H1 (cell line): ENCODE data around the gene PFKFB3. TPM values are rescaled to one million over a fixed set of nuclear protein-coding genes. Genes with fewer than 3 reads are reported as not detected.

Source experiments
- CTCF ChIA-PET: fragments of 300-600 bp; sonication (Branson Sonifier 250); formaldehyde crosslinking; loops from one replicate; lab custom pipeline; 2021; ENCODE audit not compliant: partially characterized antibody; lab: Charles Lee
- POLR2A ChIA-PET: fragments of 300-600 bp; sonication (Branson Sonifier 250); formaldehyde crosslinking; loops from one replicate; lab custom pipeline; 2021; ENCODE audit warnings: inconsistent platforms; ENCODE audit not compliant: partially characterized antibody; lab: Charles Lee
- DNase-seq, 2 experiments: peaks; one replicate each; pipeline versions ENCODE4 v3.0.0 to v3.0.0-alpha.2; 2010 to 2022; ENCODE audit warnings: low spot score in 2 of 2, low read depth in 1 of 2, mixed read lengths in 1 of 2
- FAIRE-seq: peaks from 2 replicates; lab custom pipeline; 2011; peaks lifted over from hg19 to GRCh38; lab: Jason Lieb, UNC
- H2AFZ ChIP-seq: 2 replicates; pipeline ENCODE4 v1.8.1; 2012; ENCODE audit warnings: low read length, inconsistent platforms
- H2AK5ac ChIP-seq: 2 replicates; pipeline ENCODE4 v1.6.1; 2013; ENCODE audit warnings: low read depth, low read length
- H2BK120ac ChIP-seq: replicated peaks from 2 replicates; pipeline ENCODE3; 2013; ENCODE audit warnings: low read depth, low read length, inconsistent platforms
- H2BK12ac ChIP-seq: 2 replicates; pipeline ENCODE4 v1.6.1; 2013; ENCODE audit warnings: low read depth, low read length
- H2BK15ac ChIP-seq: 2 replicates; pipeline ENCODE4 v1.6.1; 2013; ENCODE audit warnings: low read length
- H2BK20ac ChIP-seq: 2 replicates; pipeline ENCODE4 v1.6.1; 2013; ENCODE audit warnings: low read length
- H2BK5ac ChIP-seq: 2 replicates; pipeline ENCODE4 v1.6.1; 2013; ENCODE audit warnings: low read depth, low read length
- H3K14ac ChIP-seq: 2 replicates; pipeline ENCODE4 v1.6.1; 2013; ENCODE audit warnings: inconsistent platforms; ENCODE audit not compliant: insufficient read length
- H3K18ac ChIP-seq: 2 replicates; pipeline ENCODE4 v1.6.1; 2013; ENCODE audit warnings: low read length; ENCODE audit errors: extremely low read depth
- H3K23ac ChIP-seq: 2 replicates; pipeline ENCODE4 v1.6.1; 2013; ENCODE audit warnings: inconsistent platforms; ENCODE audit not compliant: insufficient read length
- H3K23me2 ChIP-seq: 2 replicates; pipeline ENCODE4 v1.6.1; 2013; ENCODE audit warnings: low read depth, low read length
- H3K27ac ChIP-seq: 2 replicates; pipeline ENCODE4 v1.6.1; 2011; ENCODE audit warnings: low read depth, low read length, inconsistent platforms
- H3K27me3 ChIP-seq, 4 experiments: replicated peaks in 1 of 4; 1 replicate in 1 of 4; 2 replicates in 3 of 4; pipeline versions ENCODE4 v1.6.1 to v1.8.1; 2011 to 2013; ENCODE audit warnings: low read length in 3 of 4, mild to moderate bottlenecking in 3 of 4, inconsistent platforms in 2 of 4, mixed read lengths in 2 of 4, moderate library complexity in 1 of 4; ENCODE audit not compliant: control insufficient read depth in 3 of 4, insufficient read depth in 3 of 4; ENCODE audit errors: extremely low read depth in 1 of 4
- H3K36me3 ChIP-seq, 4 experiments: 2 replicates each; pipeline versions ENCODE4 v1.6.1 to v1.8.1; 2011 to 2013; ENCODE audit warnings: mild to moderate bottlenecking in 4 of 4, low read length in 3 of 4, moderate library complexity in 2 of 4, control low read depth in 1 of 4, inconsistent platforms in 1 of 4; ENCODE audit not compliant: insufficient read depth in 4 of 4, control insufficient read depth in 2 of 4
- H3K4ac ChIP-seq: replicated peaks from 2 replicates; pipeline ENCODE3; 2013; ENCODE audit warnings: low read length, low read depth, mixed read lengths, inconsistent platforms; ENCODE audit not compliant: insufficient read length
- H3K4me1 ChIP-seq, 4 experiments: replicated peaks in 1 of 4; 1 replicate in 1 of 4; 2 replicates in 3 of 4; pipeline versions ENCODE4 v1.6.1 to v1.8.1; 2011 to 2013; ENCODE audit warnings: low read length in 3 of 4, inconsistent platforms in 2 of 4, mixed read lengths in 1 of 4; ENCODE audit not compliant: insufficient read depth in 4 of 4, control insufficient read depth in 3 of 4
- H3K4me2 ChIP-seq, 2 experiments: 2 replicates each; pipeline versions ENCODE4 v1.6.1 to v1.8.1; 2011 to 2013; ENCODE audit warnings: low read depth in 2 of 2, low read length in 2 of 2, control low read depth in 1 of 2, inconsistent platforms in 1 of 2, mild to moderate bottlenecking in 1 of 2; ENCODE audit not compliant: insufficient read depth in 1 of 2
- H3K4me3 ChIP-seq, 4 experiments: fragments of 200-600, 300-600 bp in 1 of 4; sonication (generic), shearing (Covaris generic), sonication (Bioruptor Twin) in 1 of 4; 2 replicates each; pipeline versions ENCODE4 v1.5.1 to v1.8.1; 2011 to 2016; ENCODE audit warnings: low read length in 4 of 4, low read depth in 3 of 4, control low read depth in 2 of 4, inconsistent platforms in 2 of 4, mild to moderate bottlenecking in 2 of 4, mixed read lengths in 1 of 4, moderate library complexity in 1 of 4; ENCODE audit not compliant: insufficient read depth in 2 of 4; ENCODE audit errors: extremely low read depth in 1 of 4
- H3K56ac ChIP-seq: replicated peaks from 2 replicates; pipeline ENCODE3; 2013; ENCODE audit warnings: low read depth, mild to moderate bottlenecking, mixed read lengths, low read length, inconsistent platforms; ENCODE audit not compliant: insufficient read length
- H3K79me1 ChIP-seq: 2 replicates; pipeline ENCODE4 v1.6.1; 2013; ENCODE audit warnings: low read depth, low read length, control low read depth
- H3K79me2 ChIP-seq, 2 experiments: 2 replicates each; pipeline versions ENCODE4 v1.6.1 to v1.8.1; 2012 to 2013; ENCODE audit warnings: low read length in 2 of 2, mild to moderate bottlenecking in 2 of 2, inconsistent platforms in 1 of 2; ENCODE audit not compliant: insufficient read depth in 2 of 2, control insufficient read depth in 1 of 2
- H3K9ac ChIP-seq, 4 experiments: replicated peaks in 1 of 4; 1 replicate in 1 of 4; 2 replicates in 3 of 4; pipeline versions ENCODE4 v1.6.1 to v1.8.1; 2011 to 2013; ENCODE audit warnings: low read depth in 3 of 4, low read length in 3 of 4, control low read depth in 2 of 4, mild to moderate bottlenecking in 2 of 4, moderate library complexity in 2 of 4, inconsistent platforms in 1 of 4; ENCODE audit errors: extremely low read depth in 1 of 4
- H3K9me3 ChIP-seq, 2 experiments: 2 replicates each; pipeline versions ENCODE4 v1.6.1 to v1.8.1; 2012 to 2013; ENCODE audit warnings: mild to moderate bottlenecking in 2 of 2, moderate library complexity in 2 of 2, control low read depth in 1 of 2, inconsistent platforms in 1 of 2, low read depth in 1 of 2, low read length in 1 of 2, mixed read lengths in 1 of 2; ENCODE audit not compliant: insufficient read depth in 2 of 2
- H4K20me1 ChIP-seq, 2 experiments: replicated peaks in 1 of 2; 2 replicates each; pipeline versions ENCODE3 to v1.8.1; 2011 to 2013; ENCODE audit warnings: inconsistent platforms in 2 of 2, low read length in 2 of 2, mild to moderate bottlenecking in 1 of 2; ENCODE audit not compliant: insufficient read depth in 2 of 2, control insufficient read depth in 1 of 2
- H4K5ac ChIP-seq: 2 replicates; pipeline ENCODE4 v1.6.1; 2013; ENCODE audit warnings: low read length, low read depth, mixed read lengths, inconsistent platforms; ENCODE audit not compliant: insufficient read length
- H4K8ac ChIP-seq: 2 replicates; pipeline ENCODE4 v1.8.0; 2013; ENCODE audit warnings: mild to moderate bottlenecking, moderate library complexity, low read length, inconsistent platforms; ENCODE audit not compliant: insufficient read depth; ENCODE audit errors: extremely low read depth
- H4K91ac ChIP-seq: replicated peaks from 2 replicates; pipeline ENCODE3; 2013; ENCODE audit warnings: low read length, mixed read lengths, inconsistent platforms; ENCODE audit not compliant: insufficient read length
- GTF2F1 ChIP-seq: IDR thresholded peaks from 2 replicates; pipeline ENCODE4 v1.6.1; 2012; ENCODE audit warnings: low read depth, low read length, improper control_type of control experiment, borderline replicate concordance
- KDM1A ChIP-seq: fragments of 200-600, 300-600 bp; sonication (generic); IDR thresholded peaks from 2 replicates; pipeline ENCODE4 v1.7.1; 2016; ENCODE audit warnings: mild to moderate bottlenecking, low read length, borderline replicate concordance
- KDM5A ChIP-seq: fragments of 200-600 bp; IDR thresholded peaks from 2 replicates; pipeline ENCODE4 v1.7.1; 2012; ENCODE audit warnings: mild to moderate bottlenecking, low read length, inconsistent platforms, mixed read lengths
- NRF1 ChIP-seq: IDR thresholded peaks from 2 replicates; pipeline ENCODE4 v1.6.1; 2011; ENCODE audit warnings: mild to moderate bottlenecking, low read depth, low read length, improper control_type of control experiment
- SRF ChIP-seq: IDR thresholded peaks from 2 replicates; pipeline ENCODE4 v1.6.1; 2011; ENCODE audit warnings: mild to moderate bottlenecking, low read depth, low read length, moderate library complexity
- whole genome bisulfite sequencing, 2 experiments: shearing (Covaris generic) in 1 of 2; methylation state at CpG; one replicate each; pipeline versions ENCODE4 v1.1.6 to v1.1.7; 2013 to 2015; ENCODE audit warnings: low lambda C conversion rate in 2 of 2, mixed read lengths in 2 of 2, inconsistent platforms in 1 of 2, low coverage in 1 of 2, missing lambda C conversion rate in 1 of 2; ENCODE audit not compliant: insufficient replicate concordance in 2 of 2, insufficient coverage in 1 of 2, insufficient read length in 1 of 2; ENCODE audit errors: extremely low coverage in 1 of 2, missing lambda C conversion rate in 1 of 2; 5-methylcytosine and 5-hydroxymethylcytosine counted together
- polyA plus RNA-seq, 7 experiments: library from polyadenylated mRNA; depleted of rRNA in 3 of 7; stranded (reverse) in 5 of 7; unstranded in 2 of 7; fragments of >200 nt in 5 of 7; fragments of 200-250 nt in 2 of 7; gene quantifications; 1 replicate in 5 of 7; 2 replicates in 1 of 7; 4 replicates in 1 of 7; pipeline versions ENCODE4 v1.2.1 to v1.2.3, GENCODE V29; 2011 to 2013; ENCODE audit warnings: missing spikeins in 2 of 7, mixed read lengths in 2 of 7
- total RNA-seq: library from RNA; stranded (reverse); fragmentation: NEBNext Ultra II Directional; extraction: Animal tissue kit (Norgen Biotek cat#: 25700); gene quantifications from 2 replicates; pipeline ENCODE4 v1.2.1, GENCODE V29; 2021

PFKFB3 gene
- total and polyA plus RNA-seq, 2 of the 8 experiments (the other 6 are each of a cell fraction or from before 2014, with no cell fraction given), result 15.6 to 32.0 TPM

GRCh38 chr10:6298428-6298827, 95.7 kb downstream of the PFKFB3 start:
- TF ChIP-seq NRF1, result no peak
- TF ChIP-seq SRF, result no peak
- TF ChIP-seq KDM5A, result no peak
- TF ChIP-seq GTF2F1, result no peak
- 0 out of 2 replicates have a peak, but pooled peaks have one; percentile 38 for TF ChIP-seq KDM1A
- H3K18ac ChIP-seq, result no peak overlapping the region
- H3K56ac ChIP-seq, result no peak overlapping the region
- no peak overlapping the region for H3K27ac ChIP-seq
- no peak overlapping the region for H2AFZ ChIP-seq
- H2BK15ac ChIP-seq, result no peak overlapping the region
- H3K4me3 ChIP-seq, result no peak overlapping the region
- no peak for FAIRE-seq
- DNase-seq, result no peak
- H3K9me3 ChIP-seq, result no peaks in the 10 kb centered on the region
- H4K5ac ChIP-seq, result no peak overlapping the region
- H3K79me2 ChIP-seq, result no peaks in the 10 kb centered on the region
- whole genome bisulfite sequencing, 2 experiments, result 95% methylated on average over 5 of the region's 5 CpGs; no CpG with 5 or more reads in 1 of the 2 experiments
- no peak overlapping the region for H2BK12ac ChIP-seq
- H3K27me3 ChIP-seq, result no peaks in the 10 kb centered on the region
- H4K20me1 ChIP-seq, result no peaks in the 10 kb centered on the region
- peaks cover 0 to 3% (median 0%) of the 10 kb centered on the region in 4 experiments; a peak in 2 of 7 replicates for H3K4me1 ChIP-seq
- no peak overlapping the region for H3K4ac ChIP-seq
- no peak overlapping the region for H2BK5ac ChIP-seq
- H3K79me1 ChIP-seq, result no peaks in the 10 kb centered on the region
- no peak overlapping the region for H3K14ac ChIP-seq
- no peak overlapping the region for H2BK20ac ChIP-seq
- H3K23ac ChIP-seq, result no peak overlapping the region
- ChIA-PET CTCF (interaction anchor here (1.4 to 2.0 kb wide), 2 partner anchors 13 to 103 kb away, joined by 7 read pairs; no protein-coding TSS in a partner anchor), POLR2A (no interaction called here)
- peak overlapping the region; percentile 30 for H4K91ac ChIP-seq
- H3K4me2 ChIP-seq, result no peak overlapping the region
- H3K23me2 ChIP-seq, result no peaks in the 10 kb centered on the region
- no peaks in the 10 kb centered on the region for H3K36me3 ChIP-seq
- H2BK120ac ChIP-seq, result no peak overlapping the region
- no peak overlapping the region for H3K9ac ChIP-seq
- no peak overlapping the region for H2AK5ac ChIP-seq
- no peak overlapping the region for H4K8ac ChIP-seq
